SK-N-SH (cell line): ENCODE data around the gene GJD3. TPM values are rescaled to one million over a fixed set of nuclear protein-coding genes. Genes with fewer than 3 reads are reported as not detected.
A peak's percentile ranks its signal among the peaks of the same experiment; 100 is the strongest.

Experiments
- CTCF ChIA-PET: fragments of 300-600, 350-600 bp; formaldehyde crosslinking; extraction: SDS; loops from one replicate; lab custom pipeline; 2021; lab: Yijun Ruan, JAX
- POLR2A ChIA-PET: fragments of 350-600 bp; sonication (Branson Sonifier 250); formaldehyde crosslinking; extraction: SDS; loops from one replicate; lab custom pipeline; 2020; ENCODE audit warnings: antibody characterized with exemption, inconsistent platforms; lab: Yijun Ruan, JAX
- DNase-seq: peaks from one replicate; pipeline ENCODE4 v3.0.0; 2012
- H2AFZ ChIP-seq: fragments of 200-600 bp; sonication (generic); 2 replicates; pipeline ENCODE4 v1.8.1; 2016; ENCODE audit warnings: antibody characterized with exemption, mild to moderate bottlenecking, low read depth
- H3F3A ChIP-seq: fragments of 200-600 bp; sonication (generic); replicated peaks from 2 replicates; pipeline ENCODE3; 2016; ENCODE audit warnings: antibody characterized with exemption, mild to moderate bottlenecking; ENCODE audit not compliant: insufficient read depth
- H3K27ac ChIP-seq, 2 experiments: fragments of 200-500 bp in 1 of 2; fragments of 200-600 bp in 1 of 2; sonication (Bioruptor generic) in 1 of 2; sonication (generic), shearing (Covaris generic) in 1 of 2; 2 replicates each; pipeline versions ENCODE4 v1.5.1 to v1.6.1; 2014 to 2016; ENCODE audit warnings: low read depth in 2 of 2, inconsistent platforms in 1 of 2, low read length in 1 of 2, mild to moderate bottlenecking in 1 of 2, mixed read lengths in 1 of 2
- H3K27me3 ChIP-seq: fragments of 200-600 bp; sonication (generic), shearing (Covaris generic); 2 replicates; pipeline ENCODE4 v1.6.1; 2016; ENCODE audit warnings: mixed run types; ENCODE audit not compliant: insufficient read depth
- H3K36me3 ChIP-seq, 2 experiments: fragments of 200-500 bp in 1 of 2; fragments of 200-600 bp in 1 of 2; sonication (Bioruptor generic) in 1 of 2; sonication (generic) in 1 of 2; replicated peaks in 1 of 2; 2 replicates each; pipeline versions ENCODE3 to v1.5.1; 2014 to 2016; ENCODE audit warnings: low read length in 1 of 2, mild to moderate bottlenecking in 1 of 2; ENCODE audit not compliant: insufficient read depth in 2 of 2, control insufficient read depth in 1 of 2
- H3K4me1 ChIP-seq, 2 experiments: fragments of 200-500 bp in 1 of 2; fragments of 200-600 bp in 1 of 2; sonication (Bioruptor generic) in 1 of 2; sonication (generic), shearing (Covaris generic) in 1 of 2; 2 replicates each; pipeline versions ENCODE4 v1.5.1 to v1.6.1; 2014 to 2016; ENCODE audit warnings: low read depth in 1 of 2, low read length in 1 of 2, mixed run types in 1 of 2; ENCODE audit not compliant: insufficient read depth in 2 of 2, control insufficient read depth in 1 of 2
- H3K4me2 ChIP-seq: fragments of 200-600 bp; sonication (generic), shearing (Covaris generic); 2 replicates; pipeline ENCODE4 v1.6.1; 2017; ENCODE audit warnings: mixed run types
- H3K4me3 ChIP-seq, 2 experiments: fragments of 200-500 bp in 1 of 2; fragments of 200-600 bp in 1 of 2; sonication (Bioruptor generic) in 1 of 2; sonication (generic), shearing (Covaris generic) in 1 of 2; 2 replicates each; pipeline versions ENCODE4 v1.5.1 to v1.8.1; 2014 to 2016; ENCODE audit warnings: low read depth in 2 of 2, inconsistent platforms in 1 of 2, low read length in 1 of 2, mild to moderate bottlenecking in 1 of 2, mixed read lengths in 1 of 2, moderate library complexity in 1 of 2
- H3K79me2 ChIP-seq: fragments of 200-600 bp; sonication (generic); 2 replicates; pipeline ENCODE4 v1.8.1; 2017; ENCODE audit warnings: mild to moderate bottlenecking; ENCODE audit not compliant: insufficient read depth
- H3K9ac ChIP-seq: fragments of 200-600 bp; sonication (generic); 2 replicates; pipeline ENCODE4 v1.6.1; 2017; ENCODE audit warnings: mixed run types
- H3K9me2 ChIP-seq: fragments of 200-600 bp; sonication (generic); 2 replicates; pipeline ENCODE4 v1.6.1; 2017; ENCODE audit warnings: mixed run types
- H3K9me3 ChIP-seq: fragments of 200-600 bp; sonication (generic); 2 replicates; pipeline ENCODE4 v1.6.1; 2017; ENCODE audit warnings: mixed run types, mild to moderate bottlenecking, moderate library complexity
- H4K20me1 ChIP-seq: fragments of 200-600 bp; sonication (generic); 2 replicates; pipeline ENCODE4 v1.6.1; 2017; ENCODE audit warnings: mild to moderate bottlenecking, mixed run types; ENCODE audit not compliant: insufficient read depth
- CHD2 ChIP-seq: fragments of 150-350 bp; IDR thresholded peaks from 2 replicates; pipeline ENCODE4 v1.6.1; 2018; ENCODE audit warnings: low read length; ENCODE audit not compliant: partially characterized antibody
- EP300 ChIP-seq, 2 experiments: IDR thresholded peaks; 2 replicates each; pipeline versions ENCODE4 v1.4.0 to v1.6.1; 2012; ENCODE audit warnings: borderline replicate concordance in 1 of 2, low read depth in 1 of 2, low read length in 1 of 2
- EZH2phosphoT487 ChIP-seq: fragments of 200-600 bp; sonication (generic); IDR thresholded peaks from 2 replicates; pipeline ENCODE4 v1.6.1; 2017; ENCODE audit warnings: low read depth, mixed run types, mild to moderate bottlenecking, antibody characterized with exemption, moderate library complexity, borderline replicate concordance
- FOXJ3 ChIP-seq: sonication (generic); formaldehyde crosslinking; IDR thresholded peaks from 2 replicates; pipeline ENCODE4 v1.5.1; 2020; ENCODE audit warnings: mild to moderate bottlenecking, missing genetic modification reagents
- FOXM1 ChIP-seq: IDR thresholded peaks from 2 replicates; pipeline ENCODE4 v1.4.0; 2012; ENCODE audit warnings: low read depth, mild to moderate bottlenecking
- GABPA ChIP-seq: IDR thresholded peaks from 2 replicates; pipeline ENCODE4 v1.4.0; 2012; ENCODE audit warnings: low read depth, mild to moderate bottlenecking
- IRF3 ChIP-seq: fragments of 150-350 bp; IDR thresholded peaks from 2 replicates; pipeline ENCODE4 v1.6.1; 2016; ENCODE audit warnings: mild to moderate bottlenecking, low read depth, low read length
- JUND ChIP-seq: IDR thresholded peaks from 2 replicates; pipeline ENCODE4 v1.4.0; 2012
- MEF2A ChIP-seq: IDR thresholded peaks from 2 replicates; pipeline ENCODE4 v1.4.0; 2012; ENCODE audit warnings: low read depth, borderline replicate concordance
- NFIC ChIP-seq: IDR thresholded peaks from 2 replicates; pipeline ENCODE4 v1.4.0; 2012; ENCODE audit warnings: borderline replicate concordance
- POLR2AphosphoS5 ChIP-seq: IDR thresholded peaks from 2 replicates; pipeline ENCODE4 v1.6.1; 2012; ENCODE audit warnings: low read depth, low read length
- RAD21 ChIP-seq: IDR thresholded peaks from 2 replicates; pipeline ENCODE4 v1.6.1; 2012; ENCODE audit warnings: mild to moderate bottlenecking, low read length
- RCOR1 ChIP-seq: fragments of 150-350 bp; IDR thresholded peaks from 2 replicates; pipeline ENCODE4 v1.6.1; 2017; ENCODE audit warnings: antibody characterized with exemption, low read length
- REST ChIP-seq: IDR thresholded peaks from 2 replicates; pipeline ENCODE4 v1.6.1; 2012; ENCODE audit warnings: mild to moderate bottlenecking, low read depth, low read length, moderate library complexity
- RXRA ChIP-seq: IDR thresholded peaks from 2 replicates; pipeline ENCODE4 v1.4.0; 2012; ENCODE audit warnings: low read depth, mild to moderate bottlenecking, borderline replicate concordance
- TAF1 ChIP-seq: IDR thresholded peaks from 2 replicates; pipeline ENCODE4 v1.6.1; 2012; ENCODE audit warnings: low read depth, mild to moderate bottlenecking, low read length, moderate library complexity, borderline replicate concordance
- TCF12 ChIP-seq: IDR thresholded peaks from 2 replicates; pipeline ENCODE4 v1.4.0; 2012
- TEAD4 ChIP-seq: IDR thresholded peaks from 2 replicates; pipeline ENCODE4 v1.4.0; 2012; ENCODE audit warnings: mild to moderate bottlenecking, borderline replicate concordance; ENCODE audit not compliant: insufficient read depth
- USF1 ChIP-seq: IDR thresholded peaks from 2 replicates; pipeline ENCODE4 v1.4.0; 2012; ENCODE audit warnings: low read depth, borderline replicate concordance
- WGBS: methylation state at CpG from one replicate; pipeline ENCODE4 v1.1.6; 2017; ENCODE audit warnings: low lambda C conversion rate; 5-methylcytosine and 5-hydroxymethylcytosine counted together
- polyA plus RNA-seq, 3 experiments: library from polyadenylated mRNA; depleted of rRNA; stranded (reverse); fragments of >200 nt; gene quantifications; 2 replicates each; pipeline ENCODE4 v1.2.3, GENCODE V29; 2012
- TF ChIP-seq, protein P1 (sequence below): IDR thresholded peaks from 2 replicates; pipeline ENCODE4 v1.4.0; 2012; ENCODE audit warnings: low read depth
- TF ChIP-seq, protein P2 (sequence below): fragments of 150-350 bp; IDR thresholded peaks from 2 replicates; pipeline ENCODE4 v1.6.1; 2017; ENCODE audit warnings: antibody characterized with exemption, low read length, low read depth, borderline replicate concordance

The GJD3 gene
- polyA plus RNA-seq, 1 of the 3 experiments (the other 2 are of a cell fraction): not detected

- Histone ChIP-seq H4K20me1 (peaks cover 5% of the 10 kb centered on the region), H3K9ac (no peak overlapping the region), H3K36me3 (no peaks in the 10 kb centered on the region), H3K27ac (peak overlapping the region; percentile 94 to 95), H3K4me3 (no peak overlapping the region), H3K4me1 (peaks cover 60 to 91% of the 10 kb centered on the region in 2 experiments), H2AFZ (no peak overlapping the region), H3F3A (peaks cover 50% of the 10 kb centered on the region), H3K9me3 (no peaks in the 10 kb centered on the region), H3K27me3 (no peaks in the 10 kb centered on the region), H3K9me2 (no peaks in the 10 kb centered on the region), H3K79me2 (peaks cover 41% of the 10 kb centered on the region), H3K4me2 (peak overlapping the region; percentile 95)
- TF ChIP-seq TCF12 (no peak), RCOR1 (no peak), JUND (no peak), FOXM1 (no peak), EP300 (IDR thresholded peaks at IDR 0.05; ENCODE audit: borderline replicate concordance in 1 of 2, low read depth in 1 of 2, low read length in 1 of 2) (no peak), RXRA (no peak), NFIC (no peak), FOXJ3 (CRISPR knock-in tag) (no peak), REST (no peak), POLR2AphosphoS5 (no peak), TEAD4 (no peak)
- TF ChIP-seq, protein P1, sequence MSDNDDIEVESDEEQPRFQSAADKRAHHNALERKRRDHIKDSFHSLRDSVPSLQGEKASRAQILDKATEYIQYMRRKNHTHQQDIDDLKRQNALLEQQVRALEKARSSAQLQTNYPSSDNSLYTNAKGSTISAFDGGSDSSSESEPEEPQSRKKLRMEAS: no peak
- POLR2A ChIA-PET: interaction anchor here (2.9 kb wide), 1 partner anchor 36 kb away, joined by 7 read pairs; no protein-coding TSS in a partner anchor
- DNase-seq: no peak
- WGBS: 92% methylated on average over 3 of the region's 3 CpGs
- CTCF ChIA-PET: interaction anchor here (36.0 to 57.6 kb wide), 2 partner anchors 10 to 23 kb away, joined by 1706 read pairs; partner anchors contain the start of genes CDC6, GJD3 and RARA
Measured at GRCh38 chr17:40315206-40315605, 49.3 kb downstream of the GJD3 start.

DNA sequence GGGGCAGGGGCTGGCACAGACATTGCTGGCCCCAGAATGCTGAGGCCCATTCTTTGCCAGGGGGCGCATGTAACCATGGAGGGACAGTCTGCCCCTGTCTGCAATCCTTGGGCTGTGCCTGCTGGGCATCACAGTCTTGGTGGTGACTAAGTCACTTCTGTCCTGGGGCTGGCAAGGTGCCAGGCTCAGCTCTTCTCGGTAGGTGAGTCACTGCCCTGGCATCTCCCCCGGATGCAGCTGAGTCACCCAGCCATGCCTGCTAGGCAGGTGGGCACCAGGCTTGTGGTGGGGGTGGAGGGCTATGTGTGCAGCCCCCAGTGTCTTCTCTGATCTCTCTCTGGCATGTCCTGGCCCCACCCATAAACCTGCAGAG is 50.0 kb downstream of the GJD3 start:
- H3F3A ChIP-seq: peaks cover 50% of the 10 kb centered on the region
- peak overlapping the region; percentile 95 to 99 for H3K27ac ChIP-seq
- DNase-seq: peak; percentile 60
- H3K36me3 ChIP-seq: no peaks in the 10 kb centered on the region
- CTCF ChIA-PET: interaction anchor here (36.0 to 57.6 kb wide), 2 partner anchors 9 to 24 kb away, joined by 1706 read pairs; partner anchors contain the start of genes CDC6, GJD3 and RARA
- H3K4me1 ChIP-seq: peaks cover 58 to 91% of the 10 kb centered on the region in 2 experiments
- no peaks in the 10 kb centered on the region for H3K27me3 ChIP-seq
- 0 out of 2 replicates have a peak overlapping the region, but pooled peaks have one; percentile 37 for H3K9ac ChIP-seq
- WGBS: 0% methylated on average over 1 of the region's 3 CpGs
- H4K20me1 ChIP-seq: no peaks in the 10 kb centered on the region
- no peaks in the 10 kb centered on the region for H3K9me3 ChIP-seq
- H3K4me2 ChIP-seq: peak overlapping the region; percentile 68
- peaks cover 37% of the 10 kb centered on the region for H3K79me2 ChIP-seq
- no peaks in the 10 kb centered on the region for H3K9me2 ChIP-seq
- H2AFZ ChIP-seq: no peak overlapping the region
- no peak overlapping the region for H3K4me3 ChIP-seq
- POLR2A ChIA-PET: no interaction called here
- no peak for TF ChIP-seq TAF1
- TF ChIP-seq USF1: no peak
- peak; percentile 18 for TF ChIP-seq CHD2
- TF ChIP-seq RAD21: no peak
- TF ChIP-seq TEAD4: peak; percentile 97
- peak; percentile 100 for TF ChIP-seq NFIC
- TF ChIP-seq IRF3: no peak
- no peak for TF ChIP-seq FOXJ3 (CRISPR knock-in tag)
- TF ChIP-seq, protein P2, sequence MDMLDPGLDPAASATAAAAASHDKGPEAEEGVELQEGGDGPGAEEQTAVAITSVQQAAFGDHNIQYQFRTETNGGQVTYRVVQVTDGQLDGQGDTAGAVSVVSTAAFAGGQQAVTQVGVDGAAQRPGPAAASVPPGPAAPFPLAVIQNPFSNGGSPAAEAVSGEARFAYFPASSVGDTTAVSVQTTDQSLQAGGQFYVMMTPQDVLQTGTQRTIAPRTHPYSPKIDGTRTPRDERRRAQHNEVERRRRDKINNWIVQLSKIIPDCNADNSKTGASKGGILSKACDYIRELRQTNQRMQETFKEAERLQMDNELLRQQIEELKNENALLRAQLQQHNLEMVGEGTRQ: no peak
- no peak; the same call in 1 of the 2 replicates for TF ChIP-seq GABPA
- no peak for TF ChIP-seq EZH2phosphoT487
- peak; percentile 79; the same call in 1 of the 2 replicates for TF ChIP-seq MEF2A
